Stomach smooth muscle (tissue), 2 donors: ENCODE data around the gene SRGN.

Experiments
- H3K27ac ChIP-seq: one replicate; pipeline ENCODE4 v1.7.0; 2013; ENCODE audit warnings: mild to moderate bottlenecking, low read length, inconsistent platforms
- H3K27me3 ChIP-seq, 2 donors: one replicate each; pipeline ENCODE4 v1.7.0; 2013; ENCODE audit warnings: low read length in 2 of 2; ENCODE audit not compliant: insufficient read depth in 2 of 2, control insufficient read depth in 1 of 2
- H3K36me3 ChIP-seq, 2 donors: one replicate each; pipeline ENCODE4 v1.7.0; 2013; ENCODE audit warnings: low read length in 2 of 2; ENCODE audit not compliant: control insufficient read depth in 2 of 2, insufficient read depth in 2 of 2
- H3K4me1 ChIP-seq: one replicate; pipeline ENCODE4 v1.7.0; 2013; ENCODE audit warnings: low read length; ENCODE audit not compliant: control insufficient read depth, insufficient read depth
- H3K4me3 ChIP-seq, 2 donors: one replicate each; pipeline ENCODE4 v1.7.0; 2013; ENCODE audit warnings: low read length in 2 of 2
- H3K9ac ChIP-seq, 2 donors: one replicate each; pipeline ENCODE4 v1.7.0; 2013; ENCODE audit warnings: low read length in 2 of 2, mild to moderate bottlenecking in 1 of 2
- H3K9me3 ChIP-seq, 2 donors: one replicate each; pipeline ENCODE4 v1.7.0; 2013; ENCODE audit warnings: low read length in 2 of 2; ENCODE audit not compliant: control insufficient read depth in 2 of 2
- donor health status: healthy.
- donor health status: Pancreatic carcinoma.

The SRGN gene

GRCh38 chr10:69092959-69093850, 5.3 kb downstream of the SRGN start:
- H3K36me3 ChIP-seq: no peaks in the 10 kb centered on the region
- no peak overlapping the region for H3K4me3 ChIP-seq
- H3K4me1 ChIP-seq: no peaks in the 10 kb centered on the region
- no peak overlapping the region for H3K9ac ChIP-seq
- H3K27ac ChIP-seq: no peak overlapping the region
- no peaks in the 10 kb centered on the region for H3K9me3 ChIP-seq
- no peaks in the 10 kb centered on the region for H3K27me3 ChIP-seq

- Histone ChIP-seq H3K27ac (no peak overlapping the region), H3K9me3 (no peaks in the 10 kb centered on the region), H3K4me1 (no peaks in the 10 kb centered on the region), H3K27me3 (no peaks in the 10 kb centered on the region), H3K4me3 (no peak overlapping the region), H3K9ac (no peak overlapping the region), H3K36me3 (no peaks in the 10 kb centered on the region)
Observed at GRCh38 chr10:69093933-69094332, 6.0 kb downstream of the SRGN start.

- H3K9ac ChIP-seq: no peak overlapping the region
- no peak overlapping the region for H3K27ac ChIP-seq
- H3K36me3 ChIP-seq: no peaks in the 10 kb centered on the region
- H3K4me3 ChIP-seq: no peak overlapping the region
- H3K4me1 ChIP-seq: no peaks in the 10 kb centered on the region
- no peaks in the 10 kb centered on the region for H3K9me3 ChIP-seq
- H3K27me3 ChIP-seq: no peaks in the 10 kb centered on the region
Observed at GRCh38 chr10:69096045-69096444, 8.1 kb downstream of the SRGN start.

- H3K4me3 ChIP-seq: no peak overlapping the region
- no peaks in the 10 kb centered on the region for H3K4me1 ChIP-seq
- H3K27ac ChIP-seq: no peak overlapping the region
- no peaks in the 10 kb centered on the region for H3K9me3 ChIP-seq
- H3K27me3 ChIP-seq: peaks cover 0 to 5% of the 10 kb centered on the region in 2 donors
- H3K36me3 ChIP-seq: no peaks in the 10 kb centered on the region
- H3K9ac ChIP-seq: no peak overlapping the region
Observed at GRCh38 chr10:69097729-69098128, 9.8 kb downstream of the SRGN start.

GRCh38 chr10:69100136-69100872, 12.4 kb downstream of the SRGN start:
- Histone ChIP-seq H3K4me3 (no peak overlapping the region), H3K9me3 (no peaks in the 10 kb centered on the region), H3K27ac (no peak overlapping the region), H3K36me3 (no peaks in the 10 kb centered on the region), H3K9ac (no peak overlapping the region), H3K4me1 (no peaks in the 10 kb centered on the region), H3K27me3 (peaks cover 0 to 5% of the 10 kb centered on the region in 2 donors)

GRCh38 chr10:69101451-69102095, 13.7 kb downstream of the SRGN start:
- no peaks in the 10 kb centered on the region for H3K9me3 ChIP-seq
- no peak overlapping the region for H3K27ac ChIP-seq
- H3K4me1 ChIP-seq: no peaks in the 10 kb centered on the region
- no peak overlapping the region for H3K4me3 ChIP-seq
- no peaks in the 10 kb centered on the region for H3K36me3 ChIP-seq
- no peak overlapping the region for H3K9ac ChIP-seq
- peaks cover 0 to 5% of the 10 kb centered on the region in 2 donors for H3K27me3 ChIP-seq

GRCh38 chr10:69102440-69102839, 14.5 kb downstream of the SRGN start:
- H3K9ac ChIP-seq: no peak overlapping the region
- H3K27ac ChIP-seq: no peak overlapping the region
- no peaks in the 10 kb centered on the region for H3K4me1 ChIP-seq
- no peaks in the 10 kb centered on the region for H3K36me3 ChIP-seq
- no peak overlapping the region for H3K4me3 ChIP-seq
- H3K27me3 ChIP-seq: peaks cover 0 to 5% of the 10 kb centered on the region in 2 donors
- H3K9me3 ChIP-seq: no peaks in the 10 kb centered on the region

GRCh38 chr10:69103784-69104183, 15.9 kb downstream of the SRGN start:
- H3K9me3 ChIP-seq: no peaks in the 10 kb centered on the region
- H3K27ac ChIP-seq: no peak overlapping the region
- H3K4me1 ChIP-seq: no peaks in the 10 kb centered on the region
- no peaks in the 10 kb centered on the region for H3K36me3 ChIP-seq
- no peak overlapping the region for H3K9ac ChIP-seq
- H3K4me3 ChIP-seq: no peak overlapping the region
- H3K27me3 ChIP-seq: peaks cover 0 to 5% of the 10 kb centered on the region in 2 donors

- Histone ChIP-seq H3K27ac (no peak overlapping the region), H3K36me3 (no peaks in the 10 kb centered on the region), H3K9me3 (no peaks in the 10 kb centered on the region), H3K4me1 (no peaks in the 10 kb centered on the region), H3K4me3 (no peak overlapping the region), H3K9ac (no peak overlapping the region), H3K27me3 (peaks cover 0 to 5% of the 10 kb centered on the region in 2 donors)
Observed at GRCh38 chr10:69104994-69105790, 17.3 kb downstream of the SRGN start.

- no peaks in the 10 kb centered on the region for H3K9me3 ChIP-seq
- H3K27me3 ChIP-seq: no peaks in the 10 kb centered on the region
- H3K4me3 ChIP-seq: no peak overlapping the region
- H3K27ac ChIP-seq: no peak overlapping the region
- no peaks in the 10 kb centered on the region for H3K36me3 ChIP-seq
- H3K4me1 ChIP-seq: no peaks in the 10 kb centered on the region
- no peak overlapping the region for H3K9ac ChIP-seq
Observed at GRCh38 chr10:69107176-69107490, 19.2 kb downstream of the SRGN start.
